ENCODE measurements around the gene ALDH1A2. TPM values are rescaled to one million over a fixed set of nuclear protein-coding genes. Genes with fewer than 3 reads are reported as not detected.
A peak's percentile ranks its signal among the peaks of the same experiment; 100 is the strongest.
"Not testable (repeated sequence)": the region's sequence is repeated elsewhere in the genome, so short reads cannot be mapped to it uniquely, and the experiment has no call there.

Gene ALDH1A2
- total RNA-seq: 0.91 and 1.7 TPM in 2 replicates
- long read RNA-seq: 0 reads

DNA sequence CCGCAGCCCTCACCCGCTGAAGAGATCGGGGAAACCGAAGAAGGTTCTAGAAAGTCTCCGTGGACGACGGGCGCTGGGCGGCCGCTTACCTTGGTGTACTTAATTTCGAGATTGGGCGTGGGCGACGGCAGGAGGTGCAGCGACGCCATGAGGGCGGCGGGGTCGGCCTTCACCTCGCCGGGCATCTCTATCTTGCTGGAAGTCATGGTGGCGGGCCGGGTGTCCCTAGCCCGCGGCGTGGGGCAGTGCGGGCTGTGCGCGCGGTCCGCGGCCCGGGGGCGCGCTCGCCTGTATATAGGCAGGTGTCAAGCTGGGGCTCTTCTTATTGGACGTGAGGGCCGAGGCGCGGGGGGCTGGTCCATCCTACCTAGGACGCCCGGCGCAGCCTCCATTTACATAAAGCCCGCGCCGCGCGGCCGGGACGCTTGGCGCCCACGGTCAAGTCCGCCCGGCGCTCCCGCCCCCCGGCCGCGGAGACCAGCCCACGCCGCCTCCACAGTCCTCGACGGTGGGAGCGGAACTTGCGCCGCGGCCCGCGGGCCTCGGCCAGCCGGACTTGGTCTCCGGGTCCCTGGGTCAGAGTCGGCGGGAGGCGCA is at the start of gene ALDH1A2:
Gene ALDH1A2 (minus strand): TSS at position 267 of the 597 bp plus-strand sequence. CDS start 61 bp downstream, at position 206.
- Mint-ChIP-seq H3K27me3 (ENCODE audit: low read depth) (peaks cover 86% of the 10 kb centered on the region), H3K4me1 (peaks cover 5% of the 10 kb centered on the region), H3K36me3 (ENCODE audit: low read depth) (peaks cover 3% of the 10 kb centered on the region), H3K4me3 (peak within 1 kb of the TSS; percentile 79), H3K27ac (ENCODE audit: unreplicated experiment) (no peak within 1 kb of the TSS), H3K9me3 (no peaks in the 10 kb centered on the region)
- peak; percentile 12 for DNase-seq (ENCODE audit: low read depth, low spot score)
- TF ChIP-seq CTCF (conservative IDR thresholded peaks at IDR 0.05): no peak

DNA sequence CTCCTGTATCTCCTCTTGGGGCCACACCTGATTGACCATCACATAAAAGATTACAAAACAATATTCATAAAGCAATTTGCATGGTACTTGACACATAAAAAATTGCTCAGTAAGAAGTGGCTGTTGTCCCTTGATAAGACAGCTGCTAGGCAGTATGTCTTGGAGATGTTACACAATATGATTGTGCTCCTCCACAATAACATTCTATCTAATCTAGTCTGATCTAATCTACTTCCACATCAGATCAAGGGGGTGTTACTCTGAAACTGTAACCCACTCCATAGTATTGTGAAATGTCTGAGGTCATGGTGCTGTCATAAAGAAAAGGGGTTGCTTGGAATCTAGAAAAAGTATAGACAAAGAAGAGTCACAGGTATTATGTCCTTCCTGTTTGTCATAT is 49.3 kb upstream of the ALDH1A2 start:
- Mint-ChIP-seq H3K4me1 (no peaks in the 10 kb centered on the region), H3K4me3 (no peak overlapping the region), H3K27me3 (ENCODE audit: low read depth) (peaks cover 10% of the 10 kb centered on the region), H3K36me3 (ENCODE audit: low read depth) (no peaks in the 10 kb centered on the region), H3K9me3 (peaks cover 3% of the 10 kb centered on the region), H3K27ac (ENCODE audit: unreplicated experiment) (no peak overlapping the region)
- no peak for TF ChIP-seq CTCF (conservative IDR thresholded peaks at IDR 0.05)
- DNase-seq (ENCODE audit: low read depth, low spot score): no peak

GRCh38 chr15:58114388-58114787 is 48.9 kb upstream of the ALDH1A2 start:
- DNase-seq (ENCODE audit: low read depth, low spot score): no peak
- Mint-ChIP-seq H3K4me3 (no peak overlapping the region), H3K27me3 (ENCODE audit: low read depth) (peaks cover 10% of the 10 kb centered on the region), H3K9me3 (peaks cover 3% of the 10 kb centered on the region), H3K36me3 (ENCODE audit: low read depth) (no peaks in the 10 kb centered on the region), H3K27ac (ENCODE audit: unreplicated experiment) (no peak overlapping the region), H3K4me1 (no peaks in the 10 kb centered on the region)
- no peak for TF ChIP-seq CTCF (conservative IDR thresholded peaks at IDR 0.05)

DNA sequence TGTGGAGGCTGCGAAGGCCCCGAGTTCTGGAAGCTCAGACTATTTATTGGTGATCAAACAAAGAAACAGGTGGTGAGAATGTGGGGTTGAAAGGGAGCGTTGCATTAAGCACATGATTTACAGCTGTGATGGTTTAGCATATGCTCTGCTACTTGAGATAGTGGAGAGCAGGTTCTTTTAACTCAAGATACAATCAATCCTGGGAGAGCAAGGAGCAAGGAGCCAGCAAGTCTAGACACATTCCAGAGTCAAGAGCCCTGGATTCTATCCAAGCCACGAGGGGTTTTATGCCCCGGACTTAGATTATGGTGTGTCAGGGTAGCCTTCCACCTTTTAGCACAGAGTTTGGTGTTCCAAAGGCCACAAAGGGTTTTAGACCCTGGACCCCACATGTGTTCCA is 47.8 kb upstream of the ALDH1A2 start:
- H3K9me3 Mint-ChIP-seq; DNase-seq (ENCODE audit: low read depth, low spot score); H3K4me1 Mint-ChIP-seq; H3K27ac Mint-ChIP-seq (ENCODE audit: unreplicated experiment); H3K4me3 Mint-ChIP-seq; H3K36me3 Mint-ChIP-seq (ENCODE audit: low read depth): not testable (repeated sequence)
- H3K27me3 Mint-ChIP-seq (ENCODE audit: low read depth): peaks cover 10% of the 10 kb centered on the region

DNA sequence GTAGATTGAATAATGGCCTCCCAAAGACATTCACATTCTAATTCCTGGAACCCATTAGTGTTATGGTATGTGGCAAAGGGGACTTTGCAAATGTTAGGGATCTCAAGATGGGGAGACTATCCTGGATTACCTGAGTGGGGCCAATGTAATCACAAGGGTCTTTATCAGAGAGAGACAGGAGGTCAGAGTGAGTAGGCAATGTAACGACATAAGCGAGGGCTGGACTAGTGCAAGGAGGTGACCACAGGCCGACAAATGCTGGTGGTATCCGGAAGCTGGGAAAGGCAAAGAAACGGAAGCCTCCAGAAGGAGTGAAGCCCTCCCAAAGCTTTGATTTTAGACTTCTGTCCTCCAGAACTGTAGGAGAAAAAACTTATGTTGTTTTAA is 46.2 kb upstream of the ALDH1A2 start:
- H3K36me3 Mint-ChIP-seq (ENCODE audit: low read depth): no peaks in the 10 kb centered on the region
- H3K9me3 Mint-ChIP-seq: peaks cover 3% of the 10 kb centered on the region
- TF ChIP-seq CTCF (conservative IDR thresholded peaks at IDR 0.05): no peak
- H3K27me3 Mint-ChIP-seq (ENCODE audit: low read depth): peaks cover 10% of the 10 kb centered on the region
- H3K4me1 Mint-ChIP-seq: no peaks in the 10 kb centered on the region
- H3K4me3 Mint-ChIP-seq: no peak overlapping the region
- no peak for DNase-seq (ENCODE audit: low read depth, low spot score)
- H3K27ac Mint-ChIP-seq (ENCODE audit: unreplicated experiment): no peak overlapping the region

GRCh38 chr15:58110999-58111717 is 45.6 kb upstream of the ALDH1A2 start:
- no peak overlapping the region for H3K4me3 Mint-ChIP-seq
- DNase-seq (ENCODE audit: low read depth, low spot score): no peak
- H3K27me3 Mint-ChIP-seq (ENCODE audit: low read depth): peaks cover 10% of the 10 kb centered on the region
- no peak overlapping the region for H3K27ac Mint-ChIP-seq (ENCODE audit: unreplicated experiment)
- H3K36me3 Mint-ChIP-seq (ENCODE audit: low read depth): no peaks in the 10 kb centered on the region
- no peak for TF ChIP-seq CTCF (conservative IDR thresholded peaks at IDR 0.05)
- peaks cover 3% of the 10 kb centered on the region for H3K9me3 Mint-ChIP-seq
- H3K4me1 Mint-ChIP-seq: no peaks in the 10 kb centered on the region

Data from neural crest cell (in vitro differentiated cells).